DMS 273 (cell line): ENCODE data around the gene TMEM225B.
"Not testable (repeated sequence)": the region's sequence is repeated elsewhere in the genome, so short reads cannot be mapped to it uniquely, and the experiment has no call there.

ENCODE experiments used
- DNase-seq: peaks from one replicate; lab custom pipeline; 2025; ENCODE audit not compliant: unreplicated experiment; lab: John Stamatoyannopoulos, UW

TMEM225B gene

DNA sequence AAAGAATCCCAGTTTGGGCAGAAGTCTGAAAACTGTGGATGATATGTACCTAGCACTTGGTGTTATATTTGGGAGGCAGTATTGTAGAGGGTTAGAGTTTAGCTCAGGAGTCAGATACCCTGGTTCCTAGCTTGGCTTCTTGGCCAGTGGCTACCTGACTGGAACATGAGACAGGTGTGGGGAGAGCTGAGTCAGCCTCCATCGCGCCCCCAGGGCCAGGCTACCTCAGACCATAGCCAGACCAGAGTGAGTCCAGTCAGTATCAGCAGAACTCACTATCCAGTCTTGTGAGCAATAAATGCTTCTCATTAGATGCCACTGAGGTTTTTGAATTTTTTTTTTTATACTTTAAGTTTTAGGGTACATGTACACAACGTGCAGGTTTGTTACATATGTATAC, 55.7 kb downstream of the TMEM225B start:
- DNase-seq = no peak

DNA sequence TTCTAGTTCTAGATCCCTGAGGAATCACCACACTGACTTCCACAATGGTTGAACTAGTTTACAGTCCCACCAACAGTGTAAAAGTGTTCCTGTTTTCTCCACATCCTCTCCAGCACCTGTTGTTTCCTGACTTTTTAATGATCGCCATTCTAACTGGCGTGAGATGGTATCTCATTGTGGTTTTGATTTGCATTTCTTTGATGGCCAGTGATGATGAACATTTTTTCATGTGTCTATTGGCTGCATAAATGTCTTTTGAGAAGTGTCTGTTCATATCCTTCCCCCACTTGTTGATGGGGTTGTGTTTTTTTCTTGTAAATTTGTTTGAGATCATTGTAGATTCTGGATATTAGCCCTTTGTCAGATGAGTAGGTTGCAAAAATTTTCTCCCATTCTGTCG, 56.6 kb downstream of the TMEM225B start:
- DNase-seq = not testable (repeated sequence)

GRCh38 chr7:99657879-99658278, 59.8 kb downstream of the TMEM225B start:
- not testable (repeated sequence) for DNase-seq
